Adipocyte (in vitro differentiated cells): Measurements from ENCODE around the gene AQP1.
A peak's percentile ranks its signal among the peaks of the same experiment; 100 is the strongest.

ENCODE experiments used
- DNase-seq: peaks from one replicate; pipeline ENCODE4 v3.0.0-alpha.2; 2015; ENCODE audit warnings: low read depth
- H3K27me3 ChIP-seq: replicated peaks from 2 replicates; pipeline ENCODE4 v1.7.0; 2013; ENCODE audit warnings: mild to moderate bottlenecking, low read length, moderate library complexity; ENCODE audit not compliant: control insufficient read depth, insufficient read depth
- H3K36me3 ChIP-seq: 2 replicates; pipeline ENCODE4 v1.7.0; 2013; ENCODE audit warnings: low read length, mild to moderate bottlenecking, moderate library complexity; ENCODE audit not compliant: control insufficient read depth, insufficient read depth, severe bottlenecking
- H3K4me1 ChIP-seq: 2 replicates; pipeline ENCODE4 v1.7.0; 2013; ENCODE audit warnings: mild to moderate bottlenecking, low read length, moderate library complexity; ENCODE audit not compliant: control insufficient read depth, insufficient read depth
- H3K4me3 ChIP-seq: 2 replicates; pipeline ENCODE4 v1.7.0; 2013; ENCODE audit warnings: mild to moderate bottlenecking, low read length, moderate library complexity
- H3K9ac ChIP-seq: 2 replicates; pipeline ENCODE4 v1.7.0; 2013; ENCODE audit warnings: mild to moderate bottlenecking, low read length, moderate library complexity
- H3K9me3 ChIP-seq: 2 replicates; pipeline ENCODE4 v1.7.0; 2013; ENCODE audit warnings: mild to moderate bottlenecking, low read length, moderate library complexity; ENCODE audit not compliant: control insufficient read depth

AQP1 gene

GRCh38 chr7:30899630-30900029, 12.0 kb upstream of the AQP1 start:
- H3K4me1 ChIP-seq: peaks cover 31% of the 10 kb centered on the region
- H3K27me3 ChIP-seq: no peaks in the 10 kb centered on the region
- no peaks in the 10 kb centered on the region for H3K36me3 ChIP-seq
- no peak overlapping the region for H3K4me3 ChIP-seq
- no peak overlapping the region for H3K9ac ChIP-seq
- H3K9me3 ChIP-seq: no peaks in the 10 kb centered on the region
- no peak for DNase-seq

- DNase-seq: no peak
- Histone ChIP-seq H3K4me1 (peaks cover 35% of the 10 kb centered on the region), H3K27me3 (no peaks in the 10 kb centered on the region), H3K9me3 (no peaks in the 10 kb centered on the region), H3K9ac (no peak overlapping the region), H3K36me3 (no peaks in the 10 kb centered on the region), H3K4me3 (no peak overlapping the region)
These were observed 11.6 kb upstream of the AQP1 start for GRCh38 chr7:30900053-30900452.

- H3K4me3 ChIP-seq: no peak overlapping the region
- H3K27me3 ChIP-seq: no peaks in the 10 kb centered on the region
- H3K4me1 ChIP-seq: peaks cover 35% of the 10 kb centered on the region
- DNase-seq: no peak
- H3K36me3 ChIP-seq: no peaks in the 10 kb centered on the region
- H3K9ac ChIP-seq: no peak overlapping the region
- H3K9me3 ChIP-seq: no peaks in the 10 kb centered on the region
These were observed 10.8 kb upstream of the AQP1 start for GRCh38 chr7:30900803-30901362.

GRCh38 chr7:30901856-30902255, 9.8 kb upstream of the AQP1 start:
- Histone ChIP-seq H3K9me3 (no peaks in the 10 kb centered on the region), H3K4me3 (no peak overlapping the region), H3K36me3 (no peaks in the 10 kb centered on the region), H3K9ac (no peak overlapping the region), H3K4me1 (peaks cover 38% of the 10 kb centered on the region), H3K27me3 (no peaks in the 10 kb centered on the region)
- no peak for DNase-seq

DNA sequence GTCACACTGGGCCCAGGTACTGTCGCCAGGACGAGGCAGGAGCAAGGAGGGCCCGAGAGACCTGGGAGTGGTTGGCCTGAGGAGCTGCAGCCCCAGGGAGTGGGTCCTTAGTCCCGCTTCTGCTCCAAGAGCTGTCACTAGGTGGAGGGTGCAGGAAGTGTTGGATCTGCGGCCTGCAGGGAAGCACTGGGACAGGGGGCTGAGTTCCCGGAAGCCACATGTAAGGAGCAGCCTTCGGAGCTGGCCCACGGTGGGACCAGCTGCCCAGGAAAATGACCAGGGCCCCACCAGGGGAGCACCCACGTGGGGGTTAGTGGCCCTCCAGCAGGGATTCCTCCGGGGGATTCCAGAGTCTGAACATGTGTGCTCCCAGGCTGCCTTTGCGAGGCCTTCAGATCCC, 9.2 kb upstream of the AQP1 start:
- no peaks in the 10 kb centered on the region for H3K36me3 ChIP-seq
- H3K9me3 ChIP-seq: no peaks in the 10 kb centered on the region
- peaks cover 40% of the 10 kb centered on the region for H3K4me1 ChIP-seq
- no peak overlapping the region for H3K4me3 ChIP-seq
- H3K27me3 ChIP-seq: no peaks in the 10 kb centered on the region
- no peak overlapping the region for H3K9ac ChIP-seq
- DNase-seq: no peak

DNA sequence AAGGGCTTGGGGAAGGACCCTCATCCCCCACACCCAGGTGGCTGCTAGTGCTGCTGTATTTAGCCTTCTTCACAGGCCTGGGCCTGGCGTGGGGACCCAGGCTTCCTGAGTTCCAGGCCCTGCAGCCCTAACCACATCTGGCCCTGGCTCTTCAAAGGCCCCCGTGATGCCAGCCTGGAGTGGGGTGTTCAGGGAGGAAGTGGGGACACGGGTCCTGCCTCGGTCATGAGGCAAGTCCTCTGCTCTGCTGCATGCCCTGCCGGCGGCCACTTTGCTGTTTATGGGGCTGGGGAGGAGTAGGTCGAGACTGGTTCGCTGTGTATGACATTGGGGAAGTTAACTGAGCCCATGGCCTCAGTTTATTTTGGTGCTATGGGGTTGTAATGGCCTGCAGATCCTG, 8.5 kb upstream of the AQP1 start:
- no peak overlapping the region for H3K4me3 ChIP-seq
- peaks cover 46% of the 10 kb centered on the region for H3K4me1 ChIP-seq
- H3K27me3 ChIP-seq: no peaks in the 10 kb centered on the region
- H3K9ac ChIP-seq: no peak overlapping the region
- H3K36me3 ChIP-seq: no peaks in the 10 kb centered on the region
- no peak for DNase-seq
- no peaks in the 10 kb centered on the region for H3K9me3 ChIP-seq

DNA sequence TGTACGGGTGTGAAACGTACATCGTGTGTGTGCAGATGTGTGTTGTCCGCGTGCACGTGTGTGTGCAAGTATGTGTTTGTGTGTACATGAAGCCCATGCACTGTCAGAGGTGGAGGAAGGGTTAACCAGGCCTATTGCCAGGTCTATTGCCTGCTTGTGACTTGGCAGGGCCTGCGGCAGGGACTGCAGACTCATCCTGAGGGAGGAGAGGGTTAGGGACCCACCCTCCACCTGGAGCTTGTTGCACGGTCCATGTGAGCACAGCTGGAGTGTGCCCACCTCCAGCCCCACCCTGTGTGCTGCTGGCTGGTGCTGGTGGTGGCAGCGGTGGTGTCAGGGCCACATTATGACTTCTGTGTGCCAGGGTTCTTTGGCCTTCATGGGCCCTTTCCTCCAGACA, 7.1 kb upstream of the AQP1 start:
- H3K9ac ChIP-seq: no peak overlapping the region
- DNase-seq: no peak
- no peaks in the 10 kb centered on the region for H3K36me3 ChIP-seq
- H3K4me1 ChIP-seq: peaks cover 41% of the 10 kb centered on the region
- no peak overlapping the region for H3K4me3 ChIP-seq
- no peaks in the 10 kb centered on the region for H3K9me3 ChIP-seq
- H3K27me3 ChIP-seq: no peaks in the 10 kb centered on the region

DNA sequence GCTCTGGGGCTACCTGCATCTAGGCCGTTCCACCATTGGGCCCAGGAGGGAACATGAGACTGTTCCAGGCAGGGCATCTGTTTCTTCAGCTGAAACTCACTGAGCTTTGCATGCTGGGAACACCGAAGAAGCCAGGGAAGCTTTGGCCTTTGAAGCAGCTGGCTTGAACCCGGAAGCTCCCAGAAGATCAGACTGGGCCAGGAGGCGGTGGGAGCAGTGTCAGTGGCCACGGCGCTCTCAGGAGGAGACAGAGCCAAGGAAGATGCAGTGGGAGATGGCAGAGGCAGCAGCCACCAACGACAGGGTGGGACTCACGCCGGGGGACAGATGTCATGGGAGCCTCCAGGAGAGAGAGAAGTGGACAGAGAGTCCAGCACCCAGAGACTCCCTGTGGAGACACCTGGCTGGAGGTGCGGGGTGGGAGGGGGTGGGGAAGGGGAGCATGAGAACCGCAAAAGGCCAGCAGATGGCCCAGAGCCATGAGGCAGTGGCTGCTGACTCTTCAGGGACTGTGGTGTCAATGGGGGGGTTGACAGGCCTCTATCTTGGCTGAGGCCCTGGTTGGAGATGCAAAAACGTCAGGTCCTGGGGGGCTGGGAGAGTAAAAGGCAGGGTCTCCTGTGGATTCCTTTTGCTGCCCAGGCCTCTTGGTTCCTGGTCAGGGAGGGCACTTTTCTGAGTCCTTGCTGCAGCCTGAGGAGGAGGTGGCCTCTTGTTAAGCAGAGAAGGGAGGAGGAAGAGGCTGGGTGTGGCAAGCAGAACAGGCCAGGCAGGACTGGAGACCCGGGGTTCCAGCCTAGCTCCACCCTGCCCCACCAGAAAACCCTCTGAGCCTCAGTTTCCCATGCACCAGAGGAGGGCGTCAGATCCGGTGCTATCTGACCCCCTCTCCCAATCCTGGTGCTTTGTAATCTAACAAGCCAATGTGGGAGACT, 6.3 kb upstream of the AQP1 start:
- no peak overlapping the region for H3K4me3 ChIP-seq
- peaks cover 35% of the 10 kb centered on the region for H3K4me1 ChIP-seq
- H3K9ac ChIP-seq: peak overlapping the region; percentile 65
- no peak for DNase-seq
- no peaks in the 10 kb centered on the region for H3K27me3 ChIP-seq
- no peaks in the 10 kb centered on the region for H3K9me3 ChIP-seq
- no peaks in the 10 kb centered on the region for H3K36me3 ChIP-seq

DNA sequence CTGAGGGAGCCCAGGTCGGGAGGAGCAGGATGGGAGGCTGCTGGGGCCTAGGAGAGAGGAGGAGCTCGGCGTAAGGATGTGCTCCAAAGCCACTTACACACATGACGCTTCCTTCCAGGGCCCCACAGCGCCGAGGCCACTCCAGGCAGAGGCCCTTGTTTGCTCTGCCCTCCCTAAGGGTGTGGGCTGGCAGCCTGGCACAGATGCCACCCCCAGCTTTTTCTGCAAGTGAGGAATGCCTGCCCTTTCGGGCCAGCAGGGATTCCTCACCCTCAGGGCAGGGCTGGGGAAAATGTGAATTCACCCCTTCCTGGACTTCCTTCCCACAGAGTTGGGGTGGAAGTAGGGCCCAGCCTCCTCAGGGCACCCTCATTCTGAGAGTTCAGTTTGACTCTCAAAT, 5.6 kb upstream of the AQP1 start:
- H3K27me3 ChIP-seq: no peaks in the 10 kb centered on the region
- H3K9me3 ChIP-seq: no peaks in the 10 kb centered on the region
- peak; percentile 34 for DNase-seq
- H3K4me1 ChIP-seq: peaks cover 40% of the 10 kb centered on the region
- no peaks in the 10 kb centered on the region for H3K36me3 ChIP-seq
- no peak overlapping the region for H3K4me3 ChIP-seq
- H3K9ac ChIP-seq: peak overlapping the region; percentile 65

- Histone ChIP-seq H3K27me3 (no peaks in the 10 kb centered on the region), H3K9me3 (no peaks in the 10 kb centered on the region), H3K4me3 (no peak overlapping the region), H3K9ac (peak overlapping the region; percentile 65), H3K4me1 (peaks cover 40% of the 10 kb centered on the region), H3K36me3 (no peaks in the 10 kb centered on the region)
- peak; percentile 57 for DNase-seq
These were observed 5.0 kb upstream of the AQP1 start for GRCh38 chr7:30906515-30907240.

- H3K4me3 ChIP-seq: no peak overlapping the region
- no peak for DNase-seq
- H3K4me1 ChIP-seq: peaks cover 40% of the 10 kb centered on the region
- no peaks in the 10 kb centered on the region for H3K27me3 ChIP-seq
- no peaks in the 10 kb centered on the region for H3K36me3 ChIP-seq
- no peaks in the 10 kb centered on the region for H3K9me3 ChIP-seq
- H3K9ac ChIP-seq: peak overlapping the region; percentile 62
These were observed 4.0 kb upstream of the AQP1 start for GRCh38 chr7:30907527-30908267.
